Parathyroid adenoma (tissue), 2 donors: ENCODE measurements around the gene NAALADL2.

Source experiments
- H2AFZ ChIP-seq: fragments of 300-600 bp; sonication (generic); one replicate; pipeline ENCODE4 v1.7.0; 2017; ENCODE audit warnings: antibody characterized with exemption, mild to moderate bottlenecking
- H3K27ac ChIP-seq: fragments of 300-600 bp; sonication (generic); one replicate; pipeline ENCODE4 v1.7.0; 2017
- H3K27me3 ChIP-seq: fragments of 300-600 bp; sonication (generic); one replicate; pipeline ENCODE4 v1.7.0; 2017; ENCODE audit warnings: low read length; ENCODE audit not compliant: control insufficient read depth, insufficient read depth
- H3K36me3 ChIP-seq: fragments of 300-600 bp; sonication (generic); one replicate; pipeline ENCODE4 v1.7.0; 2017; ENCODE audit warnings: low read length; ENCODE audit not compliant: control insufficient read depth, insufficient read depth
- H3K4me1 ChIP-seq: fragments of 300-600 bp; sonication (generic); one replicate; pipeline ENCODE4 v1.7.0; 2017; ENCODE audit warnings: control low read depth
- H3K4me2 ChIP-seq: fragments of 300-600 bp; sonication (generic); one replicate; pipeline ENCODE4 v1.7.0; 2017; ENCODE audit warnings: low read length
- H3K4me3 ChIP-seq: fragments of 300-600 bp; sonication (generic); one replicate; pipeline ENCODE4 v1.7.0; 2017; ENCODE audit warnings: low read depth, low read length
- H3K79me2 ChIP-seq: fragments of 300-600 bp; sonication (generic); one replicate; pipeline ENCODE4 v1.7.0; 2017; ENCODE audit warnings: control low read depth
- H3K9ac ChIP-seq: fragments of 300-600 bp; sonication (generic); one replicate; pipeline ENCODE4 v1.7.0; 2017; ENCODE audit warnings: mild to moderate bottlenecking
- H3K9me3 ChIP-seq: fragments of 300-600 bp; sonication (generic); one replicate; pipeline ENCODE4 v1.7.0; 2017; ENCODE audit warnings: low read length; ENCODE audit not compliant: control insufficient read depth
- TF ChIP-seq, protein P1 (sequence below): fragments of 300-600 bp; sonication (generic); IDR thresholded peaks from one replicate; pipeline ENCODE4 v1.7.0; 2017; ENCODE audit warnings: antibody characterized with exemption, mild to moderate bottlenecking
- donor health status: primary hyperparathyroidism.

Gene NAALADL2

DNA sequence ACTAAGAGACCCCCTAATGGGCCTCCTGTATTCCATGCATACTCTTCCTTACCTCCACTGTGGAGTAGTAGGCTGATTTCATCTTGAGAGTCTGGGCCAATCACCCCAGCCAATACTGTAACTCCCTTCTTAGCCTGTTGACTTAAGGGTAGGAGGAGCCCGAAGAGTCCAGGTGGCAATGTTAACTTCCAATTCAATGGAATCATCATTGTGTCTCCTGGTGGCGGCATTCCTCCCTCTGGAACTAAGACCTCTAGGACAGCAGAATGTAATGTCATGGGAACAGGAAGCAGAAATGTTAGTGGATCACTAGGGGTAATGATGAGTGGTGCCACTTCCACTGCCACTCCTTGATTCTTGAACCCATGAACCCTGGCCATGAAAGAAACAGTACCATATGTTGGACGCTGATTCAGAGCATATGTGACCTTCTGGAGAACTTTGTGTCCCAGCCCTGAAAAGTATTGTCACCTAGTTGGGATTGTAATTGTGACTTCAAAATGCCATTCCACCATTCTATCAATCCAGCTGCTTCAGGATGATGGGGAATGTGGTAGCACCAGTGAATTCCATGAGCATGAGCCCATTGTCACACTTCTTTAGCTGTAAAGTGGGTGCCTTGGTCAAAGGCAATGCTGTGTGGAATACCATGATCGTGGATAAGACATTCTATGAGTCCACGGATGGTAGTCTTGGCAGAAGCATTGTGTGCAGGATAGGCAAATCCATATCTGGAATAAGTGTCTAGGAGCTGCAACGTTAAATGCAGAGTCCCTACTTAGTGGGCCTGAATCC, 24.9 kb downstream of the NAALADL2 start:
- Histone ChIP-seq H3K36me3 (no peaks in the 10 kb centered on the region), H3K9ac (no peak overlapping the region), H3K27me3 (no peaks in the 10 kb centered on the region), H3K9me3 (no peaks in the 10 kb centered on the region), H3K4me2 (no peak overlapping the region), H3K4me1 (no peaks in the 10 kb centered on the region), H3K4me3 (no peak overlapping the region), H3K27ac (no peak overlapping the region), H2AFZ (no peak overlapping the region), H3K79me2 (no peaks in the 10 kb centered on the region)
- TF ChIP-seq, protein P1, sequence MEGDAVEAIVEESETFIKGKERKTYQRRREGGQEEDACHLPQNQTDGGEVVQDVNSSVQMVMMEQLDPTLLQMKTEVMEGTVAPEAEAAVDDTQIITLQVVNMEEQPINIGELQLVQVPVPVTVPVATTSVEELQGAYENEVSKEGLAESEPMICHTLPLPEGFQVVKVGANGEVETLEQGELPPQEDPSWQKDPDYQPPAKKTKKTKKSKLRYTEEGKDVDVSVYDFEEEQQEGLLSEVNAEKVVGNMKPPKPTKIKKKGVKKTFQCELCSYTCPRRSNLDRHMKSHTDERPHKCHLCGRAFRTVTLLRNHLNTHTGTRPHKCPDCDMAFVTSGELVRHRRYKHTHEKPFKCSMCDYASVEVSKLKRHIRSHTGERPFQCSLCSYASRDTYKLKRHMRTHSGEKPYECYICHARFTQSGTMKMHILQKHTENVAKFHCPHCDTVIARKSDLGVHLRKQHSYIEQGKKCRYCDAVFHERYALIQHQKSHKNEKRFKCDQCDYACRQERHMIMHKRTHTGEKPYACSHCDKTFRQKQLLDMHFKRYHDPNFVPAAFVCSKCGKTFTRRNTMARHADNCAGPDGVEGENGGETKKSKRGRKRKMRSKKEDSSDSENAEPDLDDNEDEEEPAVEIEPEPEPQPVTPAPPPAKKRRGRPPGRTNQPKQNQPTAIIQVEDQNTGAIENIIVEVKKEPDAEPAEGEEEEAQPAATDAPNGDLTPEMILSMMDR, result no peak

- H3K79me2 ChIP-seq, result no peaks in the 10 kb centered on the region
- no peak overlapping the region for H3K27ac ChIP-seq
- no peaks in the 10 kb centered on the region for H3K4me1 ChIP-seq
- TF ChIP-seq, protein P1, result no peak
- H2AFZ ChIP-seq, result no peak overlapping the region
- H3K4me3 ChIP-seq, result no peak overlapping the region
- H3K27me3 ChIP-seq, result no peaks in the 10 kb centered on the region
- no peak overlapping the region for H3K9ac ChIP-seq
- no peaks in the 10 kb centered on the region for H3K36me3 ChIP-seq
- no peaks in the 10 kb centered on the region for H3K9me3 ChIP-seq
- H3K4me2 ChIP-seq, result no peak overlapping the region
Observed at GRCh38 chr3:174884776-174885568, 25.8 kb downstream of the NAALADL2 start.

DNA sequence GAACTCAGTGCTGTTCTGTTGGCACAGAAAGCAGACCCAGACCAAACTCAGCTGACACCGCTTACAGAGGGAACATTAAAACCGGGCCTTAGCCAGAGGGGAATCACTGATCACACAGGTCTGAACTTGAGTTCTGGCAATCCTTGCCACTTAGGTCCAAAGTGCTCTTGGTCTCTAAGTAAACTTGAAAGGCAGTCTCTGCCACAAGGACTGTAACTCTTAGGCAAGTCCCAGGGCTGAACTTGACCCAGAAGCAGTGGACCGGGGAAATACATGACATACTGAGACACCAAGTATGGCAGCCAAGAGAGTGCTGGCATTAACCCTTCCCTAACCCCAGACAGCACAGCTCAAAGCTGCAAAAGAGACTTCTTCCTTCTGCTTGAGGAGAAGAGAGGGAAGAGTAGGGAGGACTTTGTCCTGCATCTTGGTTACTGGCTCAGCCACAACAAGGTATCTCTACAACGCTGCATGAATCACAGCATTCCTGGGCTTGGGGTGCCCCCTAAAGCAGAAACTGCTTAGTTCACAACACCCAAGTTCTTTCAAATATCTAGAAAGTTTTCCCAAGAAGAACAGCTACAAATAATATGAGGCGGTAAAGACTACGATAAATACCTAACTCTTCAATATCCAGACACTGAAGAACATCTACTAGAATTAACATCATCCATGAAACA, 32.5 kb downstream of the NAALADL2 start:
- Histone ChIP-seq H3K27me3 (no peaks in the 10 kb centered on the region), H3K9me3 (no peaks in the 10 kb centered on the region), H3K36me3 (no peaks in the 10 kb centered on the region), H2AFZ (no peak overlapping the region), H3K9ac (no peak overlapping the region), H3K4me1 (no peaks in the 10 kb centered on the region), H3K4me3 (no peak overlapping the region), H3K27ac (no peak overlapping the region), H3K4me2 (no peak overlapping the region), H3K79me2 (no peaks in the 10 kb centered on the region)
- TF ChIP-seq, protein P1, result no peak

DNA sequence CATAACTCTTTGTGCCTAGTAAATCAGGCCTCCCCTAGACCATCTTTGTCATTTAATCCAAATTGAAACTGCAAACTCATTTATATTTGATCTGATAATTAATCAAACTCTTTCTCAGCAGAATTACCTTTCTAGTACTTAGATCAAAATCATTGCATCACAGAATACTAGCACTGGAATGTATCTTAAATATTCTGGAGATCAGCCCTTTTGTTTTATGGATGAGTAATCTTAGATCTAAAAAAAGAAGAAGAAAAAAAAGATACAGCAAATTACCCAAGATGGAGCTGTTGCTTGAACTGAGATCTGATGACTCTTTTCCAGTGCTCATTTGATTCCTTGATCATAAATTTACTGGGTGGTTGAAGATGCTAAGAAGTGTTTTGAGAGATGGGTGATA, 47.9 kb downstream of the NAALADL2 start:
- Histone ChIP-seq H3K27ac (no peak overlapping the region), H3K9ac (no peak overlapping the region), H2AFZ (no peak overlapping the region), H3K27me3 (no peaks in the 10 kb centered on the region), H3K79me2 (no peaks in the 10 kb centered on the region), H3K36me3 (no peaks in the 10 kb centered on the region), H3K4me3 (no peak overlapping the region), H3K9me3 (no peaks in the 10 kb centered on the region), H3K4me1 (no peaks in the 10 kb centered on the region), H3K4me2 (no peak overlapping the region)
- TF ChIP-seq, protein P1, result no peak
